Astrocyte of the spinal cord (primary cell): ENCODE measurements around the gene GRAP2.
"Not testable (repeated sequence)": the region's sequence is repeated elsewhere in the genome, so short reads cannot be mapped to it uniquely, and the experiment has no call there.

ENCODE experiments used
- DNase-seq: peaks from one replicate; pipeline ENCODE4 v3.0.0; 2011; ENCODE audit warnings: low read depth, low spot score
- H3K4me3 ChIP-seq: 2 replicates; pipeline ENCODE4 v1.5.1; 2011; ENCODE audit warnings: low read depth, mild to moderate bottlenecking, low read length, moderate library complexity
- in situ Hi-C: cut with HindIII; loops from 2 replicates; pipeline ENCODE4 v1.10.0; 2017; ENCODE audit warnings: low sequenced_read_pairs
- TF ChIP-seq, protein P1 (sequence below): IDR thresholded peaks from 2 replicates; pipeline ENCODE4 v1.5.1; 2012; ENCODE audit warnings: low read depth, mild to moderate bottlenecking, low read length, inconsistent platforms

Gene GRAP2

DNA sequence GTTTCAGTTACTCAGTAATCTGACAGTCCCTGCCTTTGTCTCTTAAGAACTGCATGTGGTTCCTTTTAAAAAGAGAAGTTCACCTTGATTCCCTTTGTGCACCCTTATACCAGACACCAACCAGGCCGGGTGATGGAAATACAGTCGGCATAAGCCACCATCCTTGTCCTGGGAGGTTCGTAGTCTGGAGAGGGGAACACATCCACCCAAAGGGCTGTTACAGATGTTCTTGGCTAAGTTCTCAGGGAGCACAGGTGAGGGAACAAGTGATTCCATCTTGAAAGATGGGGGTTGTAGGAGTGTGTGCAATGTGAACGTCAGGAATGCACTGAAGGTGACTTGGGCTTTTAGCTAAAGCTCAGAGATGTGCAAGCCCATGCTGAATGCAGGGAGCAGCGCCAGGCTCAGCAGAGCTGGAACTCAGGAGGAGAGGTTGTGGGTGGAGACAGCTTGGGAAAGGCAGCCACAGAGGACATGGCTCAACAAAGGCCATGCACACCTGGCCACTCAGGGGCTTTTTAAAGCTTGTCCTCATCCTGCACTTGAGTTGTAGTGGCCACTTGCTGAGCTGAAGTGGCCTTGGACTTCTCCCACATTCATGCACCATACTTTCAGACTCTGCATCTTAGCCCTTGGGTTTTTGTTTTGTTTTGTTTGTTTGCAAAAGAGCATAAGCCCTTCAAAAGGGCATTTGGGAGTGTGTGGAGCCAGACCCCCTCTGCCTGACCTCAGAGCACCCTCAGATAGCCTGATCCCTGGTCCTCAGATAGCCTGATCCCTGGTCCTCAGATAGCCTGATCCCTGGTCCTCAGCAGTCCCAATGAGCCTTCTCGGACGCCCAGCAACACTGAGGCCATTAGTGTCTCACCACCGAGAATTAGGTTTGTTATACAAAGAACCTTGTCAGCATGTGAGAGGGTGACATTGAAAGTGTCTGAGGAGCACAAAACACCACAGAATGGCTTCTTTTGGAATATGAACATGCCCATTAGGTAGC, 46.6 kb downstream of the GRAP2 start:
- no peak overlapping the region for H3K4me3 ChIP-seq
- in situ Hi-C loops = no loop called here
- DNase-seq = no peak
- TF ChIP-seq, protein P1, sequence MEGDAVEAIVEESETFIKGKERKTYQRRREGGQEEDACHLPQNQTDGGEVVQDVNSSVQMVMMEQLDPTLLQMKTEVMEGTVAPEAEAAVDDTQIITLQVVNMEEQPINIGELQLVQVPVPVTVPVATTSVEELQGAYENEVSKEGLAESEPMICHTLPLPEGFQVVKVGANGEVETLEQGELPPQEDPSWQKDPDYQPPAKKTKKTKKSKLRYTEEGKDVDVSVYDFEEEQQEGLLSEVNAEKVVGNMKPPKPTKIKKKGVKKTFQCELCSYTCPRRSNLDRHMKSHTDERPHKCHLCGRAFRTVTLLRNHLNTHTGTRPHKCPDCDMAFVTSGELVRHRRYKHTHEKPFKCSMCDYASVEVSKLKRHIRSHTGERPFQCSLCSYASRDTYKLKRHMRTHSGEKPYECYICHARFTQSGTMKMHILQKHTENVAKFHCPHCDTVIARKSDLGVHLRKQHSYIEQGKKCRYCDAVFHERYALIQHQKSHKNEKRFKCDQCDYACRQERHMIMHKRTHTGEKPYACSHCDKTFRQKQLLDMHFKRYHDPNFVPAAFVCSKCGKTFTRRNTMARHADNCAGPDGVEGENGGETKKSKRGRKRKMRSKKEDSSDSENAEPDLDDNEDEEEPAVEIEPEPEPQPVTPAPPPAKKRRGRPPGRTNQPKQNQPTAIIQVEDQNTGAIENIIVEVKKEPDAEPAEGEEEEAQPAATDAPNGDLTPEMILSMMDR = no peak

GRCh38 chr22:39949964-39950737, 49.3 kb downstream of the GRAP2 start:
- no peak for DNase-seq
- H3K4me3 ChIP-seq = no peak overlapping the region
- TF ChIP-seq, protein P1 = no peak
- in situ Hi-C loops = no loop called here

DNA sequence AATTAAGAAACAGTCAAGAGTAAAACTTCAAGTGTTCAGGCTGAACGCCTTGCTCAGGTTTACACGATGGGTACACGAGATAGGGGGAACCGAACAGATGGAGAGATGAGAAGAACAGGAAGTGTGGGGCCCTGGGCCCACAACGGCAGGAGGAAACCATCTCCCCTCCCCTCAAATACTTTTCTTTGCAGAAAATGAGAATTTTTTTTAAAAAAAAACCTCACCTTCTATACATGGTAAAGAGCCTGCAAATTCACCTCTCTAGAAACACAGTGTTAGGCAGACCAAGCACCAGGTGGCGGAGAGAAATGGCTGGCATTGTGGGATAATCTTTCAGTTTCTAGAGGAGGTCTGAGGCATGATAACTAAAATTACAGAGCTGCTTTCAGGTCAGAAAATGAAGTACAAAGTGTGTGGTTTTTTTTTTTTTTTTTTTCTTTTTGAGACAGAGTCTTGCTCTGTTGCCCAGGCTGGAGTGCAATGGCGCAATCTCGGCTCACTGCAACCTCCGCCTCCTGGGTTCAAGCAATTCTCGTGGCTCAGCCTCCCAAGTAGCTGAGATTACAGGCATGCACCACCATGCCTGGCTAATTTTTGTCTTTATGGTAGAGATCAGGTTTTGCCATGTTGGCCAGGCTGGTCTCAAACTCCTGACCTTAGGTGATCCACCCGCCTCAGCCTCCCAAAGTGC, 50.9 kb downstream of the GRAP2 start:
- in situ Hi-C loops, DNase-seq, H3K4me3 ChIP-seq: not testable (repeated sequence)

DNA sequence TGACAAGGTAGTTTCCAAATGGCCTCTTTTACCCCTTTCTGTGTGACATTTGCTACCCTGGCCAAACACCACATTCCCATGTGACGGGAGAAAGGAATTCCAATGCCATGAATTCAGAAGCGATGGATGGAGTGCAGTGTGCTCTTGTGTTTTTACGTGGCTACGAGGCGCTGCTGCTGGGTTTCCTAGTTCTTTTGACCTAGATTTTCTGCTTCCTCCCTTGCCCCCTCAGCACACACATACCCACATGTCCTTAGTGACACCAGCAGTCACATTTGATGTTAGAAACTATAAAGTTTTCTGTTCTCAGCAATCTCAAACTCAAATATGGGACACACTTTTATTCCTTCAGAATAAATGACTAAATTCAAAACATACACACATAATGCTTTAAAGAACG, 51.5 kb downstream of the GRAP2 start:
- TF ChIP-seq, protein P1 = no peak
- in situ Hi-C loops = no loop called here
- H3K4me3 ChIP-seq = no peak overlapping the region
- no peak for DNase-seq

DNA sequence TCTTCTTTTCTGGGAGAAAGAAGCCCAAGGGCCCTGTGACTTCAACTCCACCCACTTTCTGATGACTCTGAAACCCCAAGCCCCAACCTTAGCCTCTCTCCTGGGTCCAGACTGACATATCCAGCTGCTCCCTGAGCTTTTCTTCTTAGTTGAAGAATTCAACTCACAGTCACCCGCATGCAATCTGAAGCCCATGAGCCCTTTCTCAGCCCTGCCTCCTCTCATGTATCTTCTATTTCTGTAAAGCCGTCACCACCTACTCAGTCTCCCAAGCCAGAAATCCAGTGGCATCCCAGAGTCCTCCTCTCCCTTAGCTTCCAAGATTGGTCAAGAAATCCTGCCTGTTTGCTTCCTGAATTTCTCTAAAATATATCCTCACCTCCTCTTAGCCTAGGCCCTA, 52.2 kb downstream of the GRAP2 start:
- no peak overlapping the region for H3K4me3 ChIP-seq

GRCh38 chr22:39954584-39955055, 53.7 kb downstream of the GRAP2 start:
- in situ Hi-C loops = no loop called here
- peak; percentile 97 for DNase-seq
- H3K4me3 ChIP-seq = no peak overlapping the region
- TF ChIP-seq, protein P1 = no peak

More for the DNA sequence above, 52.2 kb downstream of the GRAP2 start:
- in situ Hi-C loops = no loop called here
- DNase-seq = no peak
- TF ChIP-seq, protein P1 = no peak
